ENCODE results near the gene CDH13.

CDH13 gene

DNA sequence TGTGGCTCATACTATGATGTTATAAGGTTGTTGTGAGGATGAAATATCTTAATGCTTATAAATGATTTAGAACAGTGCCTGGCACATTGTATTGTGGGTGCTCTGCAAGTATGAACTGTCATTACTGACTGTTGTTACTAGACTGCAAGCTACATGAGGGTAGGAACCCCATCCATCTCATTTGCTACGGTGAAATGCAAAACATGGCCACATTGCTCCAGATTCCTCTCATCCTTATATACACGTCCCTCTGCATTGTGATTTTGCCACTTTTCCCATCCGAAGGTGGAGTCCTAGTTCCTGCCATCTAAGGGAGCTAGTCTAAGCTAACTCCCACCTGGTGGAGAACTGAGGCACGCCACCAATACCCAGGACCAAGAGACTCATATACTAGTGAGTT lies 1210.8 kb downstream of the CDH13 start:
- no peak overlapping the region for H3K4me3 ChIP-seq (ENCODE audit: low read depth, low read length)
- TF ChIP-seq, protein P1, sequence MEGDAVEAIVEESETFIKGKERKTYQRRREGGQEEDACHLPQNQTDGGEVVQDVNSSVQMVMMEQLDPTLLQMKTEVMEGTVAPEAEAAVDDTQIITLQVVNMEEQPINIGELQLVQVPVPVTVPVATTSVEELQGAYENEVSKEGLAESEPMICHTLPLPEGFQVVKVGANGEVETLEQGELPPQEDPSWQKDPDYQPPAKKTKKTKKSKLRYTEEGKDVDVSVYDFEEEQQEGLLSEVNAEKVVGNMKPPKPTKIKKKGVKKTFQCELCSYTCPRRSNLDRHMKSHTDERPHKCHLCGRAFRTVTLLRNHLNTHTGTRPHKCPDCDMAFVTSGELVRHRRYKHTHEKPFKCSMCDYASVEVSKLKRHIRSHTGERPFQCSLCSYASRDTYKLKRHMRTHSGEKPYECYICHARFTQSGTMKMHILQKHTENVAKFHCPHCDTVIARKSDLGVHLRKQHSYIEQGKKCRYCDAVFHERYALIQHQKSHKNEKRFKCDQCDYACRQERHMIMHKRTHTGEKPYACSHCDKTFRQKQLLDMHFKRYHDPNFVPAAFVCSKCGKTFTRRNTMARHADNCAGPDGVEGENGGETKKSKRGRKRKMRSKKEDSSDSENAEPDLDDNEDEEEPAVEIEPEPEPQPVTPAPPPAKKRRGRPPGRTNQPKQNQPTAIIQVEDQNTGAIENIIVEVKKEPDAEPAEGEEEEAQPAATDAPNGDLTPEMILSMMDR (IDR thresholded peaks at IDR 0.05; ENCODE audit: low read depth, low read length): no peak

DNA sequence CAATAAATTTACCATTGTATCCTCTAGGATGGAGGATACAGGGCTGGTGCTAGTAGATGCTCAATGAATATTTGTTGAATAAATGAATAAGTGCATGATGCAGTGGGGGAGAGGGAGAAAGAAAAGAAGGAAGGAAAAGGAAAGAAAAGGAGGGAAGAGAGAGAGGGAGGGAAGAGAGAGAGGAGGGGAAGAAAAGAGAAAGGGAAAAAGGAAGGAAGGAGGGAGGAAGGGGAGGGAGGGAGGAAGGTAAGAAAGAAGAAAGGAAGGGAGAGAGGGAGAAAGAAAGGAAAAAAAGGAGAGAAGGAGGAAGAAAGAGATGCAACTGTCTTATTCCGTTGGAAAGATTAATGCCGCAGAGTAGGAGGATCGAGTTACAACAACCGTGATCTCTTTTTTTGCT lies 1211.4 kb downstream of the CDH13 start:
- no peak overlapping the region for H3K4me3 ChIP-seq (ENCODE audit: low read depth, low read length)
- TF ChIP-seq, protein P1 (IDR thresholded peaks at IDR 0.05; ENCODE audit: low read depth, low read length): no peak

- TF ChIP-seq, protein P1 (IDR thresholded peaks at IDR 0.05; ENCODE audit: low read depth, low read length): no peak
Measured at GRCh38 chr16:83839561-83839960, 1212.8 kb downstream of the CDH13 start.

DNA sequence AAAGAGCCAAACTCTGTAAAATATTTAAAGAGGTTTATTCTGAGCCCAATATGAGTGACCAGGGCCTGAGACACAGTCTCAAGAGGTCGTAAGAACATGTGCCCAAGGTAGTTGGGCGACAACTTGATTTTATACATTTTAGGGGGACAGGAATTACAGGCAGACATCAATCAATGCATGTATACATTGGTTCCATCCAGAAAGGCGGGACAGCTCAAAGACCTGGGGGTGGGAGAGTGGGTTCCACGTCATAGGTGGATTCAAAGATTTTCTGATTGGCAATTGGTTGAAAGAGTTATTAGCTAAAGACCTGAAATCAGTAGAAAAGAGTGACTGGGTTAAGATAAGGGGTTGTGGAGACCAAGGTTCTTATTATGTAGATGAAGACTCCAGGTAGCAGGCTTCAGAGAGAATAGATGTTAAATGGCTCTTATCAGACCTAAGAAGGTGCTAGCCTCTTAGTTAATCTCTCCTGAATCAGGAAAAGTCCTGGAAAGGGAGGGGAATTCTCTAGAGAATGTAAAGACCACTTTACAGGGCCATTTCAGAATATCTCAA lies 1213.4 kb downstream of the CDH13 start:
- H3K4me3 ChIP-seq (ENCODE audit: low read depth, low read length): no peak overlapping the region
- TF ChIP-seq, protein P1 (IDR thresholded peaks at IDR 0.05; ENCODE audit: low read depth, low read length): no peak

More at GRCh38 chr16:83839561-83839960, 1212.8 kb downstream of the CDH13 start:
- H3K4me3 ChIP-seq (ENCODE audit: low read depth, low read length): no peak overlapping the region

DNA sequence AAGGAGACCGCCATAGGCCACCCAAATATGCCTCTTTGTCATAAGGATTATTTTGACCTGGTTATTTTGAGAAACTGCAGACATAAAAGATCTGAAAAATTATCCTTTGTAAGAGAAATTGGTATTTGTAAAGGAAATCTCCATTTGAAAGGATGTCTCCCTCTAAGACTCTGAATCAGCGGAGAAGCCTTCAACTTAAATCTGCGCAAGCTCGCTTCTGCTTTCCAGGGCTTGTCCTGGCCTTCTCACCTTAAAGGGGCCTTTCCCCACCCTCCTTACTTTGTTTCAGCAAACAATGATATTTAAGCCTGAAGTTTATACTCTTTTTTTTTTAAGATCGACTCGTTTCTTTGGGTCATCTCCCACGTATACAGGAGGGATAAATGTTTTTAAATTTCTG lies 1215.5 kb downstream of the CDH13 start:
- no peak overlapping the region for H3K4me3 ChIP-seq (ENCODE audit: low read depth, low read length)
- TF ChIP-seq, protein P1 (IDR thresholded peaks at IDR 0.05; ENCODE audit: low read depth, low read length): no peak

- no peak overlapping the region for H3K4me3 ChIP-seq (ENCODE audit: low read depth, low read length)
- TF ChIP-seq, protein P1 (IDR thresholded peaks at IDR 0.05; ENCODE audit: low read depth, low read length): no peak
Measured at GRCh38 chr16:83842756-83843507, 1216.2 kb downstream of the CDH13 start.

GRCh38 chr16:83843657-83844056 lies 1216.9 kb downstream of the CDH13 start:
- H3K4me3 ChIP-seq (ENCODE audit: low read depth, low read length): no peak overlapping the region
- TF ChIP-seq, protein P1 (IDR thresholded peaks at IDR 0.05; ENCODE audit: low read depth, low read length): no peak
